ENCODE measurements around the gene ADH1C. TPM values are rescaled to one million over a fixed set of nuclear protein-coding genes. Genes with fewer than 3 reads are reported as not detected.
"Not testable (repeated sequence)": the region's sequence is repeated elsewhere in the genome, so short reads cannot be mapped to it uniquely, and the experiment has no call there.

ADH1C gene
- total RNA-seq, result 0.64 TPM

DNA sequence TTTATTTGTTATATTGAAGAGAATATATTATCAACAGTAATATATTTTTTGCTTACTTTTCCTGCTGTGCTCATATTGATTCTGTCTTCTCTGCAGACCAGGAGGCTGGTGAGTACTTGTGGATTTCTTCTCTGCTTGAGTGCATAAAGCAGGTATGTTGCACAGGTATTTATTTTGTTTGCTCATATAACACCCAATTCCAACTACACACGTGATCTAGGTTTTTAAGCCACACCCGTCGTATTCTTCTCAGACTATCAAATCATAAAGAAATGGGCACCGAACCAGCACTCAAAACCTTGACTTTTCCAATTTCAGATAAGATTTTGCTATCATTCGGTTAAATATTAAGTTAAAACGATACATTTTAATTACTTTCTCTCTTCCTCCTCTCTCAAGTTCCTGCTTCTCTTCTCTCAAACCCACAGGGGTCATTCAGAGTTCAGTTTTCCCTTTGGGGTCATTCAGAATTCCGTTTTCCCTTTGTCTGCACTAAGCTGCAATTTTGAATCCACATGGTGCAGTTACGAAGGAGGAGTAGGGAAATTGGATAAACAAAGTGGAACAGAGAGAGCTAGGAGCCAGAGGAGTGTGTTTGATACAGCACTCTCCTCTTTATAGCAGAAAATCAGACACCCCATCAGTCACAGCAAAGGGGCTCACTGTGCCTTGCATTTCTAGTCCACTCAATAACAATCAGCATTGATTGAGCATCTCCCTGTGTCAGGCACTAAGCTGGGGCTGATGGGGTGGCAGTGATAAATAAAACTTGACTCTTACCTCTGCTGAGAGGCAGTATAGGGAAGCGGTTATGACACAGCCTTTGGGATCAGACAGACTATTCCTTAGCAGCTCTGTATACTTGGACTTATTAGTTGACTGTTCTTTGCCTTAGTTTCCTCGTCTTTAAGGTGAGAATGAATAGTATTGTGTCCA lies at the start of gene ADH1C:
ADH1C (minus strand) TSS at position 145 of the 936 bp plus-strand sequence; CDS start at position 74, 71 bp downstream.
- ATAC-seq, result peak; percentile 44

DNA sequence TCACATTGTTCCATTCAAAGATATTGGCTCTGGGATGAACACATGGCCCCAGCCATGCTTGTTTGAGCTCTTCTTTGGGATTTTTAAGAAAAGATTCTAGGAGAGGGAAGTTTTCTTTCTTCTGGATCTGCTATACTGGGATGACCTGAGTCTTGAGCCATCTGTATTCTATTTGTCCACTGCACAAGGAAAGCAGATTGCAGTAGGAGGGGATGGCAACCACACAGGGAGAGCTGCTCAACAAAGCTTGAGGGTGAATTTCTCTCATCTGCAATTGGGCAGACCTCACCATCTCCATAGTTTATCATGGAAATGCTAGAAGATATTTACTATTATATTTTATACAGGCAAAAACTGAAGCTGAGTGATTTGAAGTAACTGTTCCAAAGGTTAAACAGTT lies 48.3 kb upstream of the ADH1C start:
- ATAC-seq, result no peak

DNA sequence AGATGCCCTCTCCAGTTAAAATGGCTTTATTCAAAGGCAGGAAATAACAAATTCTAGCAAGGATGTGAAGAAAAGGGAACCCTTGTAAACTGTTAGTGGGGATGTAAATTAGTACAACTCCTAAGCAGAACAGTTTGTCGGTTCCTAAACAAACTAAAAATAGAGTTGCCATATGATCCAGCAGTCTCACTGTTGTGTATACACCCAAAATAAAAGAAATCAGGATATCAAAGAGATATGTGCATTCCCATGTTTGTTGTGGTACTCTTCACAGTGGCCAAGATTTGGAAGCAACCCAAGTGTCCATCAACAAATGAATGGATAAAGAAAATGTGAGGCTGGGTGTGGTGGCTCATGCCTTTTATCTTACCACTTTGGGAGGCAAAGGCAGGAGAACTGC lies 46.5 kb upstream of the ADH1C start:
- ATAC-seq, result no peak

DNA sequence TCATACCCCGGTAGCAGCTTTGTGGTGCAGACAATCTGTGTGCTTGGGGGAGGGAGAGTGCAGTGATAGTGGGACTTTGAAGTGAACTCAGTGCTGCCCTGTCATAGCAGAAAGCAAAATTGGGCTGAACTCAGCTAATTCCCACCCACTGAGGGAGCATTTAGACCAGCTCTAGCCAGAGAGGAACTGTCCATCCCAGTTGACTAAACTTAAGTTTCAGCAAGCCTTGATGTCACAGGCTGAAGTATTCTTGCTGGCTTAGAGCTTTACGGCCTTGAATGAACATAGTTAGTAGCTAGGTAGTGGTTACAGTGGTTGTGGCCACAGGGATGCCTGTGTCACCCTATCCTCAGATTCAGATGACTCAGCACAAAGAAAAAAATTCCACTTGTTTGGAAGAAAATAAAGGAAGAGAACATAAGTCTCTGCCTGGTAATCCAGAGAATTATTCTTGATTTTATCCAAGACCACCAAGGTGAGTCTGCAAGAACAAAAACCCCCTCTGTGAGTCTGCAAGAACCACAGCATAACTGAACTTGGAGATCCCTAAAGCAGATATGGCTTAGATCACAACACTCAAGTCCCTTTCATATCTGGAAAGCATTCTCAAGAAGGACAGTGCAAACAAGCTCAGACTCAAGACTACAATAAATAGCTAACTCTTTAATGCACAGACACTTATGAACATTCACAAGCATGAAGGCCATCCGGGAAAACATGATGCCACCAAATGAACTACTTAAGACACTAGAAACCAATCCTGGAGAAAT lies 43.2 kb upstream of the ADH1C start:
- no peak for ATAC-seq

DNA sequence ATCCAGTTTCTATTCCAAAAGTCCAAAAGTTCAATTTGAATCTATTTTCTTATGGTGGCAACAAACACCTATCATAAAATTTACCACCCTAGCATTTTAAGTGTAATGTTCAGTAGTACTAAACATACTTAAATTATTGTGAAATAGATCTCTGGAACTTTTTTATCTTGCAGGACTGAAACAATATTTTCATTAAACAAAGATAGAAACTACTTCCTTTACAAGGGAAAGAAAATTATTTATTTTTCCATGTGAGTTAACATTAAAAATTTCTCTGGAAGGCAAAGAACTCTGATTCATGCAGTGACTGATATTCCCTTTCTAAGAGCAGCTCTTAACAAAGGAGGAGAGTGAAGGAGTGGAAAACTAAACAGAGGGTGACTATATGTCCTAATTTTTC lies 42.4 kb upstream of the ADH1C start:
- ATAC-seq, result no peak

DNA sequence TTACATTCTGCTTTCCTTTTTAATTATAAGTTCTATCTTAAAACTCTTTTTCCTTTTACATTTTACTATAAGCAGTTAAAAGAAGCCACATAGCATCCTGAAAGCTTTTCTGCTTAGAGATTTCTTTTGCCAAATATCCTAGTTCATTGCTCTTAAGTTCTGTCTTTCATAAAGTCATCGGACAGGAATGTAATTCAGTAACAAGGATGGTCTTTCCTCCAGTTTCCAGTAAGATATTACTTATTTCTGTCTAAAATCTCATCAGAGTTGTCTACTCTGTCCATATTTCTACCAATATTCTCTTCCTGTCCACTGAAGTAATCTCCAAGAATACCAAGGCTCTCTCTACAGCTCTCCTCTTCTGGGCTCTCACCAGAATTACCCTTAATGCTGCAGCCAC lies 37.5 kb upstream of the ADH1C start:
- ATAC-seq, result no peak

DNA sequence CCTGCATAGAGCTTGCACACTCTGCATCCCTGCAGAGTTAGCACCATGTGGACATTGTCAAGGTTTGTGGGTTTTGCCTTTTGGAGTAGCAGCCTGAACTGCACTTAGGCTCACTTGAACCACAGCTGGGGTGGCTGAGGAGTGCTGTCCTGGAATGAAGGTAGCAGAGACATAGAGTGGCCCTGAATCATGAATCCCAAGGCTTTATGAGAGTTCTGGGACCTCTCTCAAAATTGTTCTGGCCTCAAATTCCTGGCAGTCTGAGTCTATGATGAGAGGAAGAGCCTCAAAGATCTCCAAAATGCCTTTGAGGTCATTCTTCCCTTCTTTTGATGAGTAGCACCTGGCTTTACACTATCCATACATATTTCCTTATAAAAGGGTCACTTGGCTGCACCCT lies 37.1 kb upstream of the ADH1C start:
- no peak for ATAC-seq

DNA sequence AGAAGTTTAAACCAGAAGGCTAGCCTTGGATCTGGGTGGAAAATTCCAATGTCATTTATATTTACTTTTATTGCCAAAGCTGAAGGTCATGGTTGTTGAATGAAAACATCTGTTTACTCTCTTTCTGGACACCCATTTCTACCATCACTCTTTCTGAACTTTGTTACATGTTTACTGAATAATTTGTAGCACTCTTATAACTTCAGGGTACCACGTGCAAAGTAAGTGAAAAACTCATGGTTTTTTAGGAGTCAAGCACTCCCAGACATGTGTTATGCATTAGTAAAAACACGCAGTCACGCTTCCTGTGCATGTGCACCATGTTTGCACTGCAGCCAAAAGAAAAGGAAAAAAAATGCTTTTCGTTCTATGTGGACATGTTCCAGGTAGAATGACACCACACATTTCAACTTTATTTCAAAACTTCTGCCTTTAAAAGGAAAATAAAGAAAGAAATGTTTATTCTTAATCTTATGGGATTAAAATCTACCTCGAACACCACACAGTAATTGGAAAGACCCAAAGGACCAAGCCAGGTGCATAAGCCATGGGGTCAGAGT lies 31.4 kb upstream of the ADH1C start:
- ATAC-seq, result peak; percentile 35

DNA sequence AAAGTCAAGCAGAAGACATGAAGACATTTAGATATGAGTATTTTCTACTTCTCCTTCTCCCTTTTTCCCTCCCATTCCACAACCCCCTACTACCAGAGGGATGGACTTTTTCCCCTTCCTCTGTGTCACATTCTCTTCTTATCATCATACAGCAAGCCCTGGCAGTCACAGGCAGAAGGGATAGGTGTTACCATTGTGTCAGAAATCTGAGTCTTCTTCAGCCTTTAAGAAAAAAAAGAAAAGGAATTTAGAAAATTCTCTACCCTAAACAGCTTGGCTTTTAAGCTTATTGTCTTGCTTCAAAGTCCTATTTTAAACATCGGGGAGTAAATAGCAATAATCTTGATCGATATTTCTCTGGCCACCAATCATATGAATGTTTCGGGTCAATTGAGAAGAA lies 30.9 kb upstream of the ADH1C start:
- ATAC-seq, result no peak

DNA sequence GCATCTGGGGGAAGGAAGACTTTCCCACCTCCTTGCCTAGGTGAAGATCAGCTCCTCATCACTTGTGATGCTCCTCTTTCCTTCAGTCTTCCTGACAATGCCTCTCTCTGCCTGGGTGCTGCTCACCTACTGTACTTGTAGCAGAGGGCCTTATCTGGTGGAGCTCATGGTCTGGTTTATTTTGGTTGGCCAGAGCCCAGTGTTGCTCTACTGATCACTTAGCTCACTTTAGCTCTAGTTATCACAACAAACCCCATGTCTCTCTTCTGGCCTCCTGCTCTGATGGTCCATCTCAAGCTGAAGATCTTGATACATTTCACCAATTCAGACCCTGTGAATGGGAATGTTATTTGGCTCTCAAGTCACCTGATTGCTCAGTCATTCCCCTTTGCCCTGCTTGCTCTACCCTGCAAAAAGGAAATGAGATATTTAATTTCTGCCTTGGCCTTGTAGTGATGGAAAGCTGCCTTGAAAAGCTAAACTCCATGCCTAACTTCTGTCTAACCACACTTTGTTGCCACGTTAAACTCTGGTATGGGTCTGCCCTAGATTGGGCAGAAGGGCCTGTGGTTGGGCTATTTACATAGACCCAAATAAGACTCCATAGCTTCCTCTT lies 30.3 kb upstream of the ADH1C start:
- no peak for ATAC-seq

DNA sequence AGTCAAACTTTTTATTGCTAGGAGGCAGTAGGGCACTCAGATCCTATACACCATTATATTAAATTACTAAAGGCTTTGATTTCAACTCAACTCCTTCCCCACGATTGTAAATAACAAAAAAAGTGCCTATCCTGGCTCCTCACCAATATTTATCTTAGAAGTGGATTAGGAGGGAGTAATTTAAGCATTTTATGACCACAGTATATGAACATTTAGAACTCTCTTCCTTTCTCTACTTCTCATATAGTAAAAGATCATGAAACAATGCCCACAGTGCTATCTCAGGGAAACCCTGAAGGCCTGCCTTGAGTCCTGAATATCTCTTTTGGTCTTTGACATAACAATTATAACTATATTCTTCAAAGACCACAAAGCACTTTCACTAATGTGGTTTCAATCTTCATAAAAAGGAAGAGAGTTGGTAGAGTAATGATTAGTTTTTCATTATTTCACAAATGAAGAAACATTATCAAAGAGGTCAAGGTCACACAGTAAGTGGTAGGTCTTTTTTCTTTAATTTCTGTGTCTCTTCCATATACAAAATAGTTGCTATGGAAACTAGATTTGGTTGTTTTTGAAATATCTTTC lies 29.1 kb upstream of the ADH1C start:
- ATAC-seq, result no peak

DNA sequence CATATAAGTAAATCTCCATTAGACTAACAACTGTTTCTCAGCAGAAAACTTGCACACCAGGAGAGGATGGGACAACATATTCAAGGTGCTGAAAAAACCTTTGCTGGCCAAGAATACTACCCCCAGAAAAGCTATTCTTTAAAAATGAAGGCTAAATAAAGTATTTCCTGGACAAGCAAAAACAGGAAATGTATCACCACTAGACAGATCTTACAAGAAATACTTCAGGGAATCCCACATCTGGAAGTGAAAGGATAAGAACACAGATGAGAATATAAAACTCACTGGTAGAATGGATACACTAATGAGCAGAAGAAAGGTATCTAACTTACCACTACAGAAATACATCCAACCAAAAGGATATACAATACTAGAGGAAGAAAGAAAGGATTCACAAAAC lies 27.0 kb upstream of the ADH1C start:
- no peak for ATAC-seq

DNA sequence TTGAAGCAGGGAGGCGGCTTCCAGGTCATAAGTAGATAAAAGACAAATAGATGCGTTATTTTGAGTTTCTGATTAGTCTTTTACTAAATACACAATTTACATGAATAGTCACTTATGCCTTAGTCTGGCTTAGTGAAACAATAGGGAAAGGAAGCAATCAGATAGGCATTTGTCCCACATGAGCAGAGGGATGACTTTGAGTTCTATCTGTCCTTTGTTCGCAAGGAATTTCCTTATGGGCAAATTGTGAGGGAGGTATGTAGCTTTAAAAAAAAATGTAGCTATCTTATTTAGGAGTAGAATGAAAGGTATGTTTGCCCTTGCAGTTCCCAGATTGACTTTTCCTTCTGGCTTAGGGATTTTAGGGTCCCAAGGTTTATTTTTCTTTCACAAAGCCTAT lies 26.3 kb upstream of the ADH1C start:
- ATAC-seq, result no peak

DNA sequence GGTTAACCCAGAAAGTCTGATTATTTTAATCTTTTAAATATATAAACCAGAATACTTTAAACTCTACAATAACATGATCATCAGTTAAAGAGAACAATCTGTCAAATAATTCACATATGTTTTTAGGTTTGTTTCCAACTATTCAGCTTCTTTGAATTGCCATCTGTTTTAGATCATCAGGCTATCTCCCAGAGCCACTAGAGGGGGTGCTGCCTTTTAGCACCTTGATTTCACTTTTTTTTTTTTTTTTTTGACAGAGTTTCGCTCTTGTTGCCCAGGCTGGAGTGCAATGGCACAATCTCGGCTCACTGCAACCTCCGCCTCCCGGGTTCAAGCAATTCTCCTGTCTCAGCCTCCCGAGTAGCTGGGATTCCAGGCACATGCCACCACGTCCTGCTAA lies 24.8 kb upstream of the ADH1C start:
- not testable (repeated sequence) for ATAC-seq

DNA sequence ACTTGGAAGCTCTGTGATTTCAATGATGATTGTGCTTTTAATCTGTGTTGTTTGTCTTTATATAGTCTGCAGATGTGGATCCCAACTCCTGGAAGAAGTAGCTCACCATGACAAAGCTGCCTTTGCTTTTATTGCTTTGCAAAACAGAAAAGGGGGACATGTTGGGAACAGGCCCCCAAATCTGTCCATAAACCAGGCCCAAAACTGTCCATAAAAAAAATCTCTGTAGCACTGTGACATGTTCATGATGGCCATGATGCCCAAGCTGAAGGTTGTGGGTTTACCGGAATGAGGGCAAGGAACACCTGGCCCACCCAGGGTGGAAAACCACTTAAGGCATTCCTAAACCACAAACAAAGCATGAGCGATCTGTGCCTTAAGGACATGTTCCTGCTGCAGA lies 19.9 kb upstream of the ADH1C start:
- not testable (repeated sequence) for ATAC-seq

DNA sequence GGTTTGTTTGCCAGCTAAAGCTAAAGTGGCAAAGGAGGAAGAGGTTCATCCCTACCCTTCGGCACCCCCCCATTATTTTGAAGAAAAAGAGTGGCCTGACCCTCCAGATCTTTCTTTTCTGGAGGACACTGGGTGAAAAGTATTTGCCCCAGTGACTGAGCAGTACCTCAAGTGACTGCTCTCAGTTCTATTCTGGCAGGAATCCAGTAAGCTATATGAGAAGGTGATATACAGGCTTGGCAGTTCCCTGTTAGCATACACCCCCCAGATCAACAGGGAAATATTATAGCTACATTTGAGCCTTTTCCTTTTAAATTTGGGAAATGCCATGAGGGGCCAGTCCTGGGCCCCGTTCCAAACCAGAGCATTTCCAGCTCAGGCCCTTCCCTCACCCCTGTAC lies 15.3 kb upstream of the ADH1C start:
- ATAC-seq, result not testable (repeated sequence)

DNA sequence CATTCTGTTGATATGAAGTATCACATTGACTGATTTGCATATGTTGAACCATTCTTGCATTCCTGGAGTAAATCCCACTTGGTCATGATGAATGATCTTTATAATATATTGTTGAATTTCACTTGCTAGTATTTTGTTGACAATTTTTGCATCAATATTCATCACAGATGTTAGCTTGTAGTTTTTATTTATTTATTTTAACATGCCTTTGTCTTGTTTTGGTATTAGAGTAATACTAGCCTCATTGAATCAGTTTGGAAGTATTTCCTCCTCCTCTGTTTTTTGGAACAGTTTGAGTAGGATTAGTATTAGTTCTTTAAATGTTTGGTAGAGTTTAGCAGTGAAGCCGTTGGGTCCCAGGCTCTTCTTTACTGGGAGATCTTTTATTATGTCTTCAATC lies 13.9 kb upstream of the ADH1C start:
- no peak for ATAC-seq

DNA sequence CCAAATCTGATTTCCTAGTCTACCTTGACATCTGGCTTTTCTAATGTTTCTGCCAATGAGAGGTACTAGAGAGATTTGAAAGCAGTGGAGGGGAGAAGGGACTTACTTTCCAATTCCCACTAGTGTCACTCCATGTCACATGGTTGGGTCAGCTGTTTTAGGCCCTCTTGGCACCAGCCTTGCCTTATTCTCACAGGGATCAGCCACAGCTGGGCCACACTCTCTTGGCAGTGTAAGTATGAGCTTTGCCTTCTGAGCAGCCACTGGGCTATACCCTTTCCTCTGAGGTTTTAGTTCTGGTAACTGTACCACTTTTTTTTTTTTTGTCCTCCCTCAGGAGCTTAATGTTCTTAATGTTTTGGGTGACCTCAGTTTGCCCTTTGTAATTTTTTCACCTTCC lies 10.2 kb upstream of the ADH1C start:
- ATAC-seq, result no peak

DNA sequence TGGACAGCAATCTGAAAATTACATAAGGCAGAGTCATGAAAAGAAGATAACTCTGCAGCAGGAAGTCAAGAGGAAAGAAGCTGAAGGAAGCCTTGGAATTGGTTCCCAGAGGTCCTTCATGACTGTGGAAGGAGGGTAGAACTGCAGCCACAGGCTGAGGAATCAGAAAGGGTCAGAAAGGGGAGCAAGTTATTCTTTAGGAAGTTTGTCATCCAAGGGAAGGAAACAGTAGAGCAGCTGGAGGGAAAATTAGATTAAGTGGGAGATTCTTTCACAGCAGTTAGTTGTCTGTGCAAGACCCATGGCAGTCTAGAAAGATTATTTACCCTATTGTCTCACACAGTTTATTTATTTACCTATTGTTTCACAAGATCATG lies 9.3 kb upstream of the ADH1C start:
- no peak for ATAC-seq

DNA sequence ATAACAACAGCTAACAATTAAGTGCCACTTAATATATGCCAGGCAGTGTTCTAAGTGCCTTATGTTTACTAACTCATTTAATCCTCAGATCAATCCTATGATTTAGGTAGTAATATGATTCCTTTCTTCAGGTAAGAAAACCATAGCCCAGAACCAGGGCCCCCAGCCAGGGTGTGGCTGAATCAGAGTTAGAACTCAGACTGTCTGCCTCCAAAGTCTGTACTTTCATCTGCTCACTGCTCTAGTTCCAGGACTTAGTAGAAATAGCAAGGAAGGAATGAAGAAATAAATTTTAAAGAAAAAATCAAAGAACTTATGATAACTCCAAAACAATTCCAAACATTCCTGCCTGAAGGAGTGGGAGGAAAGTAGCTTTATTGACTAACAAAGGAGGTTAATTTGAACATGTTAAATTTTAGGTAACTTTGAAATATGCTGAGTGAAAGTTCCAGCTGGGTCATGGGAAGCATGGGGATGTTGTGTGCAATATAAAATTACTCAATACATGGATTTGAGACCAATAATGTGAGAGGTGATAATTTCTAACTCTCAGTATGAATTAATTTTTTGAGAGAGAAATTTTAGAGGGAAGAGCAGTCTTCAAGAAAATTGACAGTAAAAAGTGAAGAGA lies 8.8 kb upstream of the ADH1C start:
- no peak for ATAC-seq

DNA sequence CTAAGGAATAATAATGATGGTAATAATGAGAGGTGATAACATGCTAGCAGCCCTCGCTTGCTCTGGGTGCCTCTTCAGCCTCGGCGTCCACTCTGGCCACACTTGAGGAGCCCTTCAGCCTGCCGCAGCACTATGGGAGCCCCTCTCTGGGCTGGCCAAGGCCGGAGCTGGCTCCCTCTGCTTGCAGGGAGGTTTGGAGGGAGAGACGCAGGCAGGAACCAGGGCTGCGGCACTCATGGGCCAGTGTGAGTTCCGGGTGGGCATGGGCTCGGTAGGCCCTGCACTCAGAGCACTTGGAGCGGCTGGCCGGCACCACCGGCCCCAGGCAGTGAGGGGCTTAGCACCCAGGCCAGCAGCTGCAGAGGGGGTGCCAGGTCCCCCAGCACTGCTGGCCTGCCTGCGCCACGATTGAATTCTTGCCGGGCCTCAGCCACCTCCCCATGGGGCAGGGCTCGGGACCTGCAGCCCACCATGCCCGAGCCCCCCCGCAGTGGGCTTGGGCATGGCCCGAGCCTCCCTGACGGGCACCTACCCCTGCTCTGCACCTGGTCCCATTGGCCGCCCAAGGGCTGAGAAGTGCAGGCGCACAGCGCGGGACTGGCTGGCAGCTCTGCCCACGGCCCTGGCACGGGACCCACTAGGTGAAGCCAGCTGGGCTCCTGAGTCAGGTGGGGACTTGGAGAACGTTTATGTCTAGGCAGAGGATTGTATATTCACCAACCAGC lies 7.1 kb upstream of the ADH1C start:
- no peak for ATAC-seq

DNA sequence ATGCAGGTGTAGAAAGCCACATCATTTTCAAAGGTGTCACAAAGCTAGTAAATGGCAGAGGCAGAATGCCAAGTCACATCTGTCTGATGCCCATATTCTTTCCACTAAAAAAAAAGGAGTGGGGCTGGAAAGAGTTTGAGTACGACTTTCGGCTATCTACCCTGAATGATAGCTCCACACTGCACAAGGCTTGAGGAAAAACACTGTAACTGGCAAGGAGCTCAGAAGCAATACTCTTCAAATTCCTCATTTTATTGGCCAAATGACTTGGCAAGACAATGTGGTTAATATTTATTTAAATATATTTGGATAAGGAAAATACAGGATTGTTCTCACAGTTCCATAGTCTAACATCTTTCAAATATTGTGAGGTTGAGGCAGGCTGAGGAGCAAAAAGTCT lies 5.4 kb upstream of the ADH1C start:
- no peak for ATAC-seq
